Activated CD8-positive, alpha-beta memory T cell treated with anti-CD3 and anti-CD28 coated beads for 48 hours (primary cell): ENCODE measurements around the gene CD300LG.
A peak's percentile ranks its signal among the peaks of the same experiment; 100 is the strongest.
"Not testable (repeated sequence)": the region's sequence is repeated elsewhere in the genome, so short reads cannot be mapped to it uniquely, and the experiment has no call there.

ENCODE experiments used
- DNase-seq, 3 experiments: peaks; one replicate each; pipeline ENCODE4 v3.0.0-alpha.2; 2020; ENCODE audit warnings: low read depth in 2 of 3, low spot score in 2 of 3

The CD300LG gene

GRCh38 chr17:43823350-43824084 lies 23.5 kb upstream of the CD300LG start:
- DNase-seq, result no peak

- DNase-seq, result no peak
These were observed 21.4 kb upstream of the CD300LG start for GRCh38 chr17:43825567-43825966.

GRCh38 chr17:43826206-43826605 lies 20.8 kb upstream of the CD300LG start:
- DNase-seq, result no peak

GRCh38 chr17:43827596-43827995 lies 19.4 kb upstream of the CD300LG start:
- no peak for DNase-seq

GRCh38 chr17:43829738-43830137 lies 17.2 kb upstream of the CD300LG start:
- DNase-seq, result no peak

- no peak for DNase-seq
These were observed 16.4 kb upstream of the CD300LG start for GRCh38 chr17:43830510-43831140.

GRCh38 chr17:43831633-43832032 lies 15.3 kb upstream of the CD300LG start:
- DNase-seq, result no peak

GRCh38 chr17:43832168-43832975 lies 14.6 kb upstream of the CD300LG start:
- DNase-seq, result no peak

- DNase-seq, result no peak
These were observed 13.8 kb upstream of the CD300LG start, which contains the start of gene MPP3 for GRCh38 chr17:43832976-43833829. Gene MPP3, minus strand, starts transcription at chr17:43833146. Its CDS starts 1,240 bp downstream, at chr17:43831906.

- DNase-seq, result no peak
These were observed 12.9 kb upstream of the CD300LG start for GRCh38 chr17:43834106-43834505.

- no peak for DNase-seq
These were observed 7.3 kb upstream of the CD300LG start for GRCh38 chr17:43839670-43840108.

GRCh38 chr17:43840814-43841213 lies 6.2 kb upstream of the CD300LG start:
- DNase-seq, result no peak

GRCh38 chr17:43841282-43841681 lies 5.7 kb upstream of the CD300LG start:
- DNase-seq, result no peak

- DNase-seq, result not testable (repeated sequence)
These were observed 4.6 kb upstream of the CD300LG start for GRCh38 chr17:43842091-43842974.

GRCh38 chr17:43842975-43843325 lies 4.0 kb upstream of the CD300LG start:
- no peak for DNase-seq

- DNase-seq, result no peak
These were observed 2.7 kb upstream of the CD300LG start for GRCh38 chr17:43844241-43844640.

GRCh38 chr17:43845766-43846165 lies 1.2 kb upstream of the CD300LG start:
- DNase-seq, result no peak

- DNase-seq, result peak; percentile 39 to 77 (median 75)
These were observed 709 bp upstream of the CD300LG start for GRCh38 chr17:43846221-43846712.

- no peak for DNase-seq
These were observed 1.6 kb downstream of the CD300LG start for GRCh38 chr17:43848601-43849000.

- no peak for DNase-seq
These were observed 2.1 kb downstream of the CD300LG start for GRCh38 chr17:43849116-43849515.
